Body of pancreas (tissue), 4 donors: ENCODE measurements around the gene RNF166.

Experiments used
- CTCF ChIP-seq, 7 experiments: fragments of 450-650 bp in 4 of 7; fragments of 200-600 bp in 3 of 7; sonication (generic) in 3 of 7; IDR thresholded peaks; one replicate each; pipeline ENCODE4 v1.5.1; 2016 to 2019; ENCODE audit warnings: antibody characterized with exemption in 7 of 7
- POLR2A ChIP-seq, 3 donors: fragments of 450-650 bp; IDR thresholded peaks; one replicate each; pipeline ENCODE4 v1.6.1; 2016; ENCODE audit warnings: antibody characterized with exemption in 3 of 3, mild to moderate bottlenecking in 2 of 3

GRCh38 chr16:88695753-88696152 is 10.5 kb downstream of the RNF166 start:
- TF ChIP-seq CTCF (IDR thresholded peaks at IDR 0.05) (no peak), POLR2A (IDR thresholded peaks at IDR 0.05) (no peak)
